ENCODE data around the gene PLP2. TPM values are rescaled to one million over a fixed set of nuclear protein-coding genes. Genes with fewer than 3 reads are reported as not detected.

PLP2 gene
- total and polyA plus RNA-seq, 2 of the 4 experiments (the other 2 are of a cell fraction): 22.6 to 156 TPM

DNA sequence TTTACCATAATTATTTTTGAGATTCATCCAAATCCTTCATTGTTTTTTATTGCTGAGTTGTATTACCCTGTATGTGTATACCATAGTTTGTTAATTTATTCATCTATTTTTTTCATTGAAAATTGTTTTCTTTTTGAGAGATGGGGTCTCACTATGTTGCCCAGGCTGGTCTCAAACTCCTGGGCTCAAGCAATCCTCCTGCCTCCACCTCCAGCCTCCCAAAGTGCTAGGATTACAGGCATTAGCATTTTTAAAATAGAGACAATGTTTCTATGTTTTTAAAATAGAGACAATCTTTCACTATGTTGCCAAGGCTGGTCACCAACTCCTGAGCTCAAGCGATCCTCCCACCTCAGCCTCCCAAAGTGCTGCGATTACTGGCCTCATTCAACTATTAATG, 10.8 kb upstream of the PLP2 start:
- Histone ChIP-seq H3K9me1 (ENCODE audit: insufficient read depth, low read length) (no peaks in the 10 kb centered on the region), H3K4me3 (ENCODE audit: insufficient read depth, low read depth, low read length) (no peak overlapping the region), H4K8ac (ENCODE audit: low read depth in 2 of 2, low read length in 2 of 2) (no peak overlapping the region), H3K4ac (ENCODE audit: low read depth, low read length) (no peak overlapping the region), H2BK5ac (ENCODE audit: low read depth, low read length, poor library complexity, severe bottlenecking) (no peak overlapping the region), H3K9me3 (ENCODE audit: control insufficient read depth, insufficient read depth, low read length) (no peaks in the 10 kb centered on the region), H3K79me1 (ENCODE audit: low read depth in 1 of 2, low read length in 2 of 2) (no peaks in the 10 kb centered on the region), H3K4me2 (ENCODE audit: low read depth, low read length) (no peak overlapping the region), H4K20me1 (ENCODE audit: insufficient read depth, low read length) (no peaks in the 10 kb centered on the region), H3K36me3 (ENCODE audit: control insufficient read depth, insufficient read depth, low read length) (no peaks in the 10 kb centered on the region), H4K91ac (ENCODE audit: insufficient read depth, low read depth, low read length) (no peak overlapping the region), H3K27ac (ENCODE audit: insufficient read depth, low read length) (no peak overlapping the region), H3K4me1 (ENCODE audit: control insufficient read depth, insufficient read depth, low read length) (peaks cover 5% of the 10 kb centered on the region), H2BK120ac (ENCODE audit: low read depth, low read length) (no peak overlapping the region), H3K9ac (ENCODE audit: low read depth, low read length) (no peak overlapping the region), H2BK15ac (ENCODE audit: low read depth, low read length) (no peak overlapping the region), H3K27me3 (ENCODE audit: control insufficient read depth, insufficient read depth, low read length) (no peaks in the 10 kb centered on the region; the same call in 1 of the 2 replicates), H2AFZ (replicated peaks; ENCODE audit: low read length, poor library complexity) (no peak overlapping the region), H2AK5ac (ENCODE audit: low read depth, low read length) (no peak overlapping the region), H2BK20ac (ENCODE audit: low read depth, low read length) (no peak overlapping the region), H3K56ac (ENCODE audit: extremely low read depth, insufficient read depth, low read length) (no peak overlapping the region), H3K18ac (ENCODE audit: low read depth, low read length) (no peak overlapping the region), H3K14ac (replicated peaks; ENCODE audit: low read depth, low read length) (no peak overlapping the region), H4K5ac (ENCODE audit: low read depth, low read length) (no peak overlapping the region), H2AK9ac (replicated peaks; ENCODE audit: low read depth, low read length, poor library complexity) (no peak overlapping the region), H3K23ac (ENCODE audit: low read depth, low read length) (no peak overlapping the region)
- dilution Hi-C loops (cut with HindIII; ENCODE audit: low sequenced_read_pairs, unreplicated experiment) (no loop called here), in situ Hi-C loops (cut with MboI; ENCODE audit: low sequenced_read_pairs) (no loop called here), intact Hi-C loops (cut with micrococcal nuclease) (loop anchor here (10.0 kb wide), 1 partner anchor 86 kb away; the partner anchor contains the start of genes PRAF2 and WDR45)
- DNase-seq: no peak
- BruUV-seq (replicated peaks): no TSS peak
- ATAC-seq (ENCODE audit: low read depth): no peak
- POLR2A ChIA-PET (ENCODE audit: unreplicated experiment): no interaction called here
- TF ChIP-seq FOS (IDR thresholded peaks at IDR 0.05; ENCODE audit: low read depth, low read length): no peak
- TF ChIP-seq RCOR1 (IDR thresholded peaks at IDR 0.05; ENCODE audit: insufficient replicate concordance, low read length): no peak
- TF ChIP-seq POLR2A (IDR thresholded peaks at IDR 0.05; ENCODE audit: low read depth, low read length): no peak
- TF ChIP-seq RFX5 (IDR thresholded peaks at IDR 0.05; ENCODE audit: low read depth, low read length): no peak
- TF ChIP-seq CHD1 (IDR thresholded peaks at IDR 0.05; ENCODE audit: low read depth, low read length): no peak
- TF ChIP-seq MXI1 (IDR thresholded peaks at IDR 0.05; ENCODE audit: borderline replicate concordance, low read depth, low read length): no peak
- no peak for TF ChIP-seq MAFK (IDR thresholded peaks at IDR 0.05; ENCODE audit: low read depth, low read length)
- no peak for TF ChIP-seq CEBPB (IDR thresholded peaks at IDR 0.05; ENCODE audit: low read depth, low read length)
- TF ChIP-seq, protein P1, sequence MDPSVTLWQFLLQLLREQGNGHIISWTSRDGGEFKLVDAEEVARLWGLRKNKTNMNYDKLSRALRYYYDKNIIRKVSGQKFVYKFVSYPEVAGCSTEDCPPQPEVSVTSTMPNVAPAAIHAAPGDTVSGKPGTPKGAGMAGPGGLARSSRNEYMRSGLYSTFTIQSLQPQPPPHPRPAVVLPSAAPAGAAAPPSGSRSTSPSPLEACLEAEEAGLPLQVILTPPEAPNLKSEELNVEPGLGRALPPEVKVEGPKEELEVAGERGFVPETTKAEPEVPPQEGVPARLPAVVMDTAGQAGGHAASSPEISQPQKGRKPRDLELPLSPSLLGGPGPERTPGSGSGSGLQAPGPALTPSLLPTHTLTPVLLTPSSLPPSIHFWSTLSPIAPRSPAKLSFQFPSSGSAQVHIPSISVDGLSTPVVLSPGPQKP (IDR thresholded peaks at IDR 0.05; ENCODE audit: borderline replicate concordance, low read depth, low read length): no peak
- TF ChIP-seq MAZ (IDR thresholded peaks at IDR 0.05; ENCODE audit: borderline replicate concordance, low read depth, low read length): no peak
- TF ChIP-seq NFE2L2 (IDR thresholded peaks at IDR 0.05; ENCODE audit: low read depth, low read length): no peak
- TF ChIP-seq BHLHE40 (IDR thresholded peaks at IDR 0.05; ENCODE audit: low read depth, low read length): no peak
- TF ChIP-seq, protein P2, sequence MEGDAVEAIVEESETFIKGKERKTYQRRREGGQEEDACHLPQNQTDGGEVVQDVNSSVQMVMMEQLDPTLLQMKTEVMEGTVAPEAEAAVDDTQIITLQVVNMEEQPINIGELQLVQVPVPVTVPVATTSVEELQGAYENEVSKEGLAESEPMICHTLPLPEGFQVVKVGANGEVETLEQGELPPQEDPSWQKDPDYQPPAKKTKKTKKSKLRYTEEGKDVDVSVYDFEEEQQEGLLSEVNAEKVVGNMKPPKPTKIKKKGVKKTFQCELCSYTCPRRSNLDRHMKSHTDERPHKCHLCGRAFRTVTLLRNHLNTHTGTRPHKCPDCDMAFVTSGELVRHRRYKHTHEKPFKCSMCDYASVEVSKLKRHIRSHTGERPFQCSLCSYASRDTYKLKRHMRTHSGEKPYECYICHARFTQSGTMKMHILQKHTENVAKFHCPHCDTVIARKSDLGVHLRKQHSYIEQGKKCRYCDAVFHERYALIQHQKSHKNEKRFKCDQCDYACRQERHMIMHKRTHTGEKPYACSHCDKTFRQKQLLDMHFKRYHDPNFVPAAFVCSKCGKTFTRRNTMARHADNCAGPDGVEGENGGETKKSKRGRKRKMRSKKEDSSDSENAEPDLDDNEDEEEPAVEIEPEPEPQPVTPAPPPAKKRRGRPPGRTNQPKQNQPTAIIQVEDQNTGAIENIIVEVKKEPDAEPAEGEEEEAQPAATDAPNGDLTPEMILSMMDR (conservative IDR thresholded peaks at IDR 0.05; ENCODE audit: low read depth, low read length): no peak
- no peak for TF ChIP-seq SMC3 (IDR thresholded peaks at IDR 0.05; ENCODE audit: low read depth, low read length)
- TF ChIP-seq, protein P3, sequence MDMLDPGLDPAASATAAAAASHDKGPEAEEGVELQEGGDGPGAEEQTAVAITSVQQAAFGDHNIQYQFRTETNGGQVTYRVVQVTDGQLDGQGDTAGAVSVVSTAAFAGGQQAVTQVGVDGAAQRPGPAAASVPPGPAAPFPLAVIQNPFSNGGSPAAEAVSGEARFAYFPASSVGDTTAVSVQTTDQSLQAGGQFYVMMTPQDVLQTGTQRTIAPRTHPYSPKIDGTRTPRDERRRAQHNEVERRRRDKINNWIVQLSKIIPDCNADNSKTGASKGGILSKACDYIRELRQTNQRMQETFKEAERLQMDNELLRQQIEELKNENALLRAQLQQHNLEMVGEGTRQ (IDR thresholded peaks at IDR 0.05; ENCODE audit: low read depth, low read length): no peak
- TF ChIP-seq RAD21 (IDR thresholded peaks at IDR 0.05; ENCODE audit: low read length): no peak
- no CpG with 5 or more reads among the region's 2 CpGs for WGBS, 2 experiments (ENCODE audit: extremely low coverage in 2 of 2, insufficient read length in 1 of 2)
- CTCF ChIA-PET: no interaction called here

Measured in IMR-90 (cell line).